HepG2 (cell line): ENCODE data around the gene ARID3C.

Experiments
- CTCF ChIP-seq: sonication (generic); formaldehyde crosslinking; IDR thresholded peaks from 2 replicates; pipeline ENCODE4 v1.5.0; 2020; ENCODE audit warnings: mild to moderate bottlenecking, missing genetic modification reagents, moderate library complexity
- FOXK2 ChIP-seq: fragments of 450-650 bp; IDR thresholded peaks from 2 replicates; pipeline ENCODE4 v1.6.1; 2016
- PBX3 ChIP-seq: sonication (generic); formaldehyde crosslinking; IDR thresholded peaks from 2 replicates; pipeline ENCODE4 v1.8.1; 2023; ENCODE audit warnings: missing genetic modification reagents, inconsistent platforms, borderline replicate concordance
- ZNF510 ChIP-seq: sonication (generic); formaldehyde crosslinking; IDR thresholded peaks from 2 replicates; pipeline ENCODE4 v1.4.0; 2020; ENCODE audit warnings: low read depth, mild to moderate bottlenecking, missing genetic modification reagents

- TF ChIP-seq ZNF510 (CRISPR knock-in tag) (no peak), FOXK2 (no peak), PBX3 (CRISPR knock-in tag) (no peak), CTCF (CRISPR knock-in tag) (no peak)
These were observed 29.6 kb upstream of the ARID3C start for GRCh38 chr9:34658461-34658860.
